Stimulated activated CD8-positive, alpha-beta memory T cell treated with anti-CD3 and anti-CD28 coated beads, Interleukin-4, amount 100 ng/mL, for 48 hours (primary cell): ENCODE results near the gene STAG3.
"Not testable (repeated sequence)": the region's sequence is repeated elsewhere in the genome, so short reads cannot be mapped to it uniquely, and the experiment has no call there.

Experiments used
- DNase-seq: peaks from one replicate; pipeline ENCODE4 v3.0.0-alpha.2; 2020

The STAG3 gene

GRCh38 chr7:100212631-100213286 lies 35.0 kb downstream of the STAG3 start:
- DNase-seq: no peak

DNA sequence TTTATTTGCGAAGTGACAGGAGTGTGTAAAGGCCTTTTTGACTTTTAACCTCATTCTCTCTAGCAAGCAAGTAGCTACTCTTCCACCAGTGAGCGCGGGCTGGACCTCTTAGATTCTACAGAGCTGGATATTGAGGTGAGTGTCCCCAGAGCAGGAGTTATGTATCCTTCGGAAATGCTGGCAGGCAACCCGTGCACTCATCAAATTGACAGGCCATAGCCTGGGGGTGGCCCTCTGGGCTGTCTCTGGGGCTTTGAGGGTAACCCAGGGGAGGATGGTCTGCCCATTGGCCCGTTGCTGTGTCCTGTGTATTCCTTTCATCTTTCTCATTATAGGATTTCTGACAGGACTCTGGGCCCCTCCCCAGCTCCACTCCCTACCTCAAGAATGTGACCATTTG lies 36.0 kb downstream of the STAG3 start:
- DNase-seq: no peak

GRCh38 chr7:100214356-100214755 lies 36.6 kb downstream of the STAG3 start:
- DNase-seq: not testable (repeated sequence)

DNA sequence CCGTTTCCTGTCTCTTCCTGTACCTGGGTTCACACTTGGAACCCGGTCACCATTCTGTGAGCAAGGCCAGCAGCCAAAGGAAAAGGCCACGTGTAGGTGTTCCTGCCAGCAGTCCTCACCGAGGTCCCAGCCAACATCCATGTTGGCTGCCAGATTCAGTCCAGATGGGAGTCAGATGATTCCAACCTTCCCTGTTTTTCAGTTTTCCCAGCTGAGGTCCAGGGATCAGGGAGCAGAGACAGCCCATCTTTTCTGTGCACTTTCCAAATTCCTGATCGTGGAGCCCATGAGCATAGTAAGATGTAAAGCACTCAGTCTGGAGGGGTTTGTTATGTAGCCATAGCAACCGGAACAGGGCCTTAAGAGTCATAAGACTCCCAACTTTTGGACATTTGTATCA lies 38.2 kb downstream of the STAG3 start:
- no peak for DNase-seq

GRCh38 chr7:100217934-100218333 lies 40.2 kb downstream of the STAG3 start:
- peak; percentile 91 for DNase-seq

GRCh38 chr7:100219271-100219737 lies 41.6 kb downstream of the STAG3 start:
- DNase-seq: peak; percentile 53

GRCh38 chr7:100219801-100220585 lies 42.3 kb downstream of the STAG3 start, which contains the start of gene PVRIG:
TSS of gene PVRIG (plus strand) at chr7:100219949. CDS start at chr7:100219971, 22 bp downstream.
- DNase-seq: peak; percentile 59

- DNase-seq: no peak
Observed at GRCh38 chr7:100220586-100221230, 43.0 kb downstream of the STAG3 start.

DNA sequence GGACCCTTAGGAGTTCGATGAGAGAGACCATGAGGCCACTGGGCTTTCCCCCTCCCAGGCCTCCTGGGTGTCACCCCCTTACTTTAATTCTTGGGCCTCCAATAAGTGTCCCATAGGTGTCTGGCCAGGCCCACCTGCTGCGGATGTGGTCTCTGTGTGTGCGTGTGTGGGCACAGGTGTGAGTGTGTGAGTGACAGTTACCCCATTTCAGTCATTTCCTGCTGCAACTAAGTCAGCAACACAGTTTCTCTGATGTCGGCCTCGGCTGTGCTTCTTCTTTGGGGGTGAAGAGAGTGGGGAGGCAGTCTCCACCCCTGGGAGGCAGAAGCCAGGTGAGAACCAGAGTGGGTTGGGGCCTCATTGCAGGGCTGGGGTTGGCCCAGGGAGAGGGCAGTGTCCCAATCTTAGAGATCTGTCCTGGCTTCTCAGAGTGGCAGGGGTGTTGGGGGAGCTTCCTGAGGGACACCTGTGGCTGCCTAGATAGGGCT lies 43.6 kb downstream of the STAG3 start:
- peak; percentile 84 for DNase-seq

- peak; percentile 47 for DNase-seq
Observed at GRCh38 chr7:100221767-100222444, 44.2 kb downstream of the STAG3 start.

GRCh38 chr7:100222445-100223132 lies 44.9 kb downstream of the STAG3 start:
- DNase-seq: no peak

GRCh38 chr7:100223376-100223927 lies 45.7 kb downstream of the STAG3 start:
- peak; percentile 41 for DNase-seq

DNA sequence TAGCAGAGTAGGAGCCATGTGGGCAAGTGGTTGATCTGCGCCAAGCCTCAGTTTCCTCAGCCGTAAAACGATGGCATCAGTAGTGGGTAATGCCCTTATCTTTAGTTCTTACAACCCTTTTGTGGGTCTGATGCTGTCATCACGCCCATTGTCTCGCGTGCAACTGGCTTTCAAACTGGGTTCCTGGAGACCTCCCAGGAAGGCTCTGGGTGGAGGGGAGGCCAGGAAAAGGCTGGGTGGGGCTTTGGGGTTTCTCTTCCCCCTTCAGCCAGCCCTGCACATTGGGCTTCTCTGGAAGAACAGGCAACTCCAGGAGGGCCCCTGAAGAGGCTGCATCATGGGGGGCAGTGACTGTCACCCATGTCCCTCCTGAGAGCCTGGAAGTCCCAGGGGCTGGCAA lies 47.2 kb downstream of the STAG3 start:
- not testable (repeated sequence) for DNase-seq

- DNase-seq: peak; percentile 60
Observed at GRCh38 chr7:100234660-100235317, 57.1 kb downstream of the STAG3 start.

DNA sequence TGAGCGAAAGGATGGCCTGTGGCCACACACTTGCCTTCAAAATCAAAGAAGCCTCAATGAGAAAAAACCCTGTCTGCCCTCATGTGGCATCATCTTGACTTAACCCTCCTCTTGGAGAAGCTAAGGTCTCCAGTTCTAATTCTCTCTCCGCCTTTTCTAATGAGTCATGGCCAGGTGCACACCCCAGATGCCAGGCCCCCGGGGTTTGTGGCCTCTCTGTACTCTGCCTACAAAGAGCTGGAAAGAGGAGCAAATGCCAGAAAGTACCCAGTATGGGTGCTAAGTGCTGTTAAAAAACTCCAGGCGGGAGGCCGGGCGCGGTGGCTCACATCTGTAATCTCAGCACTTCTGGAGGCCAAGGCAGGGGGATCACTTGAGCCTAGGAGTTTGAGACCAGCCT lies 62.3 kb downstream of the STAG3 start:
- not testable (repeated sequence) for DNase-seq

DNA sequence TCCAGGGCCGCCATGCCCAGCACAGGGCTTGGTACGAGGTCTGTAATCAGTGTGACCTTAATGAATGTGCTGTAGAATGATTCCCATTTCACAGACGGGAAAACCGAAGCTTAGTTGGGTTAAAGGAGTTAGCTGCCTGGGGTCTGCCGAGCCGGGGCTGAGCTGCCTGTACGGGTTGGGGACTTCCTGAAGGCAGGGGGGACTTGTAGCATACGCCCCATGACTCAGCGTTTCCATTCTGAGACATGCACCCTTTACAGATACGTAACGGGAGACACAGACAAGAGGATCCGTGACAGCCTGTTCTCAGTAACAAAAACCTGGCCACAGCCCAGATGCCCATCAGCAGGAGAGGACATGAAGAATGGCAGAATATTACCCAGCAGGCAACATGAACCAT lies 65.7 kb downstream of the STAG3 start:
- DNase-seq: peak; percentile 75

DNA sequence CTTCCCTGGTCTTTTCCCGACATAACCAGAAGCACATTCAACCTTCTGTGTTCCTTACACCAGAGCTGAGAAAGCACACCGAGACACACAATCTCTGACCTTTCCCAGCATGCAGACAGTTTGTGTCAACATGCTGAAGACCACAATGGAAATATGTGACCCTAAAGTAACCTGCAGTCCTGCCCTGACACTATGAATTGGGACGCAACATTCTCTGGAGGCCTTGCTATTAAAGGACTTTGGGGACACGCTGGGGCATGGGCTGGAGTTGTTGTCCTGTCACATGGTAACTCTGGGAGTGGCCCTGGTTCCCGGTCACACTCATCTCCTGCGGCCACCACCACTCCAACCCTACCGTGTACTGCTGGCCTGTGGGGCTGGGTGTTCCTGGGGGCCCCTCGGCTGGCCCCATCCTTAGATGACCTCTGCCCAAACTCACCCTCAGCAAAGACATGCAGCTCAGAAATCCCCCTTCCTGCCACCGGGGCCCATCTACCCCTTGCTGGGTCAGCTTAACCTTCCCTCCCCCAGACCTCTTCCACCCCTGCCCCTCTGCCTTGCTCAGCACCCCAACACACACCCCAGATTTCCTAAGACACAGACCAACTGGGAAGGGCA lies 67.4 kb downstream of the STAG3 start:
- DNase-seq: not testable (repeated sequence)

DNA sequence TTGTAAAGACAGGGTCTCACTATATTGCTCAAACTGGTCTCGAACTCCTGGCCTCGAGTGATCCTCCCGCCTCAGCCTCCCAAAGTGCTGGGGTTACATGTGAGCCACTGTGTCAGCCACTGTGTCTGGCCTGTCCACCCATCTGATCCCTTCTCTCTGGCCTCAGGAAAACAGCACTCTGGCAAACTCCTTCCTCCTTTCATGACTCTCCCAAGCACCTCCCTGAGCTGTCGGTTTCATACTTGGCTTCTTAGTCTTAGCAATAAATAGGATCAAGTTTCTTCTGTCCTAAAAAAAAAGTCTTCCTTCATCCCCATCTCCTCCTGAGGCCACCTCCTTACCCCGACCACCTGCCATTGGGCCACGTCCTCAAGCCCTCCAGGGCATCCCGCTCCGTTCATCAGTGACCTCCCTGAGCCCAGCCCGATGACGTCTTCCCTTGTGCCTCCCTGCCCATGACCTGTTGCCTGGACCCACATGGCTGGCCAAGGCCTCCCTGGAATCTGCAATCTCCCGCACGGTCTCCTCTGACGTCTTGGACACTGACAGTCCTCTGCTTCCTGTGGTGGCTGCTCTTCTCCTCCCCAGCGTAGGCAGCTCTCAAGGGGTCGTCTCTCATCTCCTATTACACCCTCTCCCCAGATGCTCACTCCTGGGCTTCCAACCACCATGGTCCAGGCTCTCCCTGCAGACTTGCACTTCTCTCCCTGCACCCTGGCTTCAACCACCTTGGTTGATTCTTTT lies 68.6 kb downstream of the STAG3 start:
- not testable (repeated sequence) for DNase-seq

DNA sequence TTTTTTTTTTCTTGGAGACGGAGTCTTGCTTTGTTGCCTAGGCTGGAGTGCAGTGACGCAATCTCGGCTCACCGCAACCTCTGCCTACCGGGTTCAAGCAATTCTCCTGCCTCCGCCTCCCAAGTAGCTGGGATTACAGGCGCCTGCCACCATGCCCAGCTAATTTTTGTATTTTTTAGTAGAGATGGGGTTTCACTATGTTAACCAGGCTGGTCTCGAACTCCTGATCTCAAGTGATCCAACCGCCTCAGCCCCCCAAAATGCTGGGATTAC lies 69.1 kb downstream of the STAG3 start:
- not testable (repeated sequence) for DNase-seq

- DNase-seq: peak; percentile 39
Observed at GRCh38 chr7:100247152-100247757, 69.5 kb downstream of the STAG3 start.
